PFSK-1 (cell line): ENCODE measurements around the gene IFITM10.

Experiments used
- FOXP2 ChIP-seq: optimal IDR thresholded peaks from 2 replicates; pipeline ENCODE3; 2011; ENCODE audit warnings: borderline replicate concordance, control low read depth, inconsistent platforms; ENCODE audit not compliant: insufficient read depth; ENCODE audit errors: extremely low read length, extremely low read depth
- SIN3A ChIP-seq: IDR thresholded peaks from 2 replicates; pipeline ENCODE4 v1.6.1; 2012; ENCODE audit warnings: mild to moderate bottlenecking, low read length, moderate library complexity, borderline replicate concordance; ENCODE audit not compliant: insufficient read depth

DNA sequence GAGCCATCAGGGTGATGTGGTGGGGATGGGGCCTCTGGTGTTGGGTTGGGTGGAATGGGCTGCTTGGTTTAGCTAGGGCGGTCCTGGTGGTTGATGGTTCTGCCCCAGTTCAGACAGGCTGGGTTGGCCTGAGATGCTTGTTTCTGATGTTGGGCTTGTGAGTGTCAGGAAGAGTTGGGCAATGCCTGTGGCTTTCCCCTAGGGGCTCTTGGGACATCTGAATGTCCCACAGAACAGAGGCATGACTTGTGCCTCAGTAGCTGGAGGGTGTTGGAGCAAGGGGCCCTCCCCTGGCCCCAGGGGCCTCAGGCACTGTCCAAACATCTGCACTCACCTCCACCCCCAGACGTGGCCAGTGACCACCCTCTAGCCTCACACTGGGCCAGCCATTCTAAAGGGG lies 27.3 kb upstream of the IFITM10 start:
- TF ChIP-seq SIN3A (no peak), FOXP2 (no peak)
